ENCODE results near the gene CHRNA3.

- TF ChIP-seq EZH2 (IDR thresholded peaks at IDR 0.05), result no peak
- TF ChIP-seq POLR2AphosphoS5 (IDR thresholded peaks at IDR 0.05; ENCODE audit: borderline replicate concordance, low read depth, low read length), result no peak
These were observed 68.2 kb downstream of the CHRNA3 start for GRCh38 chr15:78552597-78552996.

Data from SK-N-MC (cell line).